Raji (cell line): ENCODE measurements around the gene MTOR.
A peak's percentile ranks its signal among the peaks of the same experiment; 100 is the strongest.

Source experiments
- POLR2A ChIP-seq: IDR thresholded peaks from 2 replicates; pipeline ENCODE4 v1.6.1; 2011; ENCODE audit warnings: low read depth, low read length, control low read depth; ENCODE audit not compliant: insufficient read depth

The MTOR gene

DNA sequence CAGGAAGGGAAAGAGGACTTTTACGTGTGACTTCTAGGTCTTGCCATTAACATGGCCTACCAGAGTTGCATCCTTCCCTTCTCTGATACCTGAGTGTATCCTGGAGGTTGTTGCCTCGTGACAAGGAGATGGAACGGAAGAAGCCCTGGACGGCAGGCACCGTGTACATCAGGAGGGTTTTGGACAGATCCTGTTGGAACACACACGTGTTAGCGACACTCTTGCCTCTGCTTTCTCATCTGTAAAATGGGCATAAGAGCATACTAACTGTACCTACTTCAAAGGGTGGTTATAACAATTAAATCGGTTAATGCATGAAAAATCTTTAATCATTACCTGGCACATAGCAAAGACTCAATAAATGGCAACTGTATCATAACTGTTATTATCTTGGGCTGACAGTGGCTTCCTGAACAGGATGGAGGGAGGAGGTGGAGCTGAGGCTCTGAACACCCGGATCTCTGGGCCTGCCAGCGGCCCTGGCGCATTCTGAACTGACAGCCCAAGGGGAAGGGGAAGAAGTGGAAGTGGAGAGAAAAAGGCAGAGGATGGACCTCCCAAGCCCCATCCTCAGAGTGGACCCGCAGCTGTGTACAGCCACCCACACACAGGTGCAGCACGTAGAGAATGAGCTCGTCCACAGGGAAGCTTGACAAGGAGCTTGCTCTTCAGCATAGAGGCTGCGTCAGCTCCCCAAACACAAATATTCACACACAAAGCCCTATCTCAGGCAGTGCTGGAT, 132.5 kb downstream of the MTOR start:
- no peak for TF ChIP-seq POLR2A

DNA sequence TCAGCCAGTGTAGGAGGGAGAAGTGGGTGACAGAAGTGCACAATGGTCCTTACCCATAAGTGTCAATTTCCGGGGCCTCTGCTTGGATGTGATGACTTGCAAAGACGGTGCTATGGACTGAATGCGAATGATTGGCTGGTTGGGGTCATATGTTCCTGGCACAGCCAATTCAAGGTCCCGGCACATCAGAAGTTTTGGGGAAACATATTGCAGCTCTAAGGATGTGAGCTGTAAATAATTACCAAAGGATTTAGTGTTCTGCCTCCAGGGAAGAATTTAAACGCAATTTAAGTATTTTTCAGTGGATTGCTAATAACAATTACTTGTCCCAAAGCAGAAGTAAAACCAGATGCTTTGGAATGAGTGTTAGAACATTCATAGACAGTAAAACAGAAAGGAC, 135.8 kb downstream of the MTOR start:
- no peak for TF ChIP-seq POLR2A

DNA sequence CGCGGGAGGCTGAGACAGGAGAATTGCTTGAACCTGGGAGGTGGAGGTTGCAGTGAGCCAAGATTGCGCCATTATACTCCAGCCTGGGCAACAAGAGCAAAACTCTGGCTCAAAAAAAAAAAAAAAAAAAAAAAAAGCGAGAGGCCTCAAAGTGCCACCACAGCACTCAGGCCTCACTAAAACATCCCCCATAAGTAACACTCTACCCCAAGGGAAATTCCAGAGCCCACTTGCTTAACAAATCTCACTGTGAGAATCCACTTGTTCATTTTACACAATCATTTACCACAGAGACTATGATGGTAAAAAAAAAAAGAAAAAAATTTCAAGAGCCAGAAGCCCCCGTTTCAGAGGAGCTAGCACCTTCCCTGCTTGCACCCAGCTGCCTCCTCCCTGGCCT, 136.4 kb downstream of the MTOR start:
- TF ChIP-seq POLR2A, result no peak

DNA sequence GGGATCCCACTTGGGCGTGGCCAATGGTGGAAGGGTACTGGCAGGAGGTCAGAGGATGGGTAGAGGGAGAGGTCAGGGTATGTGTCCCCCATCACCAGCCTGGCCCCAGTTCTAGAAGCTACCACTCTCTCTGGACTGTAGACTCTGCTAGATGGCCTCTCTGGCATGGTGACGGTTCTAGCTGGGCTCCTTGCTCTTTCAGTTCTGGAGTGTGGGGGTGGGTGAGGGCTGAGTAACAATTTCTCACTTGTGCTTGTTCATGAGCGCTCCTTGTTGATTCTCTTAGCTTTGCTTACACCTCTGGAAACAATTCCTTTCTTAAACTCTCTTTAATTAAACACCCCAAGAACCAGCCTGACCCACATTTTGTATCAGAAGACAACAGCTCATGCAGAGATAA, 137.4 kb downstream of the MTOR start:
- no peak for TF ChIP-seq POLR2A

DNA sequence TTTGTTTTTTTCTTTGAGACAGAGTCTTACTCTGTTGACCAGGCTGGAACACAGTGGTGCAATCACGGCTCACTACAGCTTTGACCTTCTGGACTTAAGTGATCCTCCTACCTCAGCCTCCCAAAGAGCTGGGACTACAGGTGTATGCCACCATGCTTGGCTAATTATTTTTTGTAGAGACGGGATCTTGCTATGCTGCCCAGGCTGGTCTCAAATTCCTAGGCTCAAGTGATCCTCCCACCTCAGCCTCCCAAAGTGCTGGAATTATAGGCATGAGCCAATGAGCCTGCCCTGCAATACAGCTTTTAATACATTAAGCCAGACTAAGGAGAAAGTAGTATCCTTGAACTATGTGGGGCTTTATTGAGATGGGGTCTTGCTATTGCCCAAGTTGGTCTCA, 146.0 kb downstream of the MTOR start:
- no peak for TF ChIP-seq POLR2A

DNA sequence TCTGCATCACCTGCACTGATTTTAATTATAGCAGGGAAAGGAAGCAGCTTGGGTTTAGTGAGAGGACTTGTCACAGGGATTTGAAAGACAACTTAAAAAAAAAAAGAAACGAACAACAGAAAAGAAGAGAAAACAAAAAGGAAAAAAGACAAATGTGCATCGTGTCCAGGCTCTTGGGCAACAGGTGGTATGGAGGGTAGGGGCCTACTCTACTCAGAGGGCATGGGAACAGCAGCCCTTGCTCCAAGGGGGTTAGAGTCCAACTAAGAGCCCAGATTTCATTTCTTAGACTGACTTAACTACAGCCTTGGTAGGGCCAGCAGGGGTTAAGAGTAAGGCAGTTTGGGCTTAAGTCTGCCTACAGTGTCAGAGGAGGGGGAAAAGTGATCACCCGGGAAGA, 147.4 kb downstream of the MTOR start:
- TF ChIP-seq POLR2A, result no peak

DNA sequence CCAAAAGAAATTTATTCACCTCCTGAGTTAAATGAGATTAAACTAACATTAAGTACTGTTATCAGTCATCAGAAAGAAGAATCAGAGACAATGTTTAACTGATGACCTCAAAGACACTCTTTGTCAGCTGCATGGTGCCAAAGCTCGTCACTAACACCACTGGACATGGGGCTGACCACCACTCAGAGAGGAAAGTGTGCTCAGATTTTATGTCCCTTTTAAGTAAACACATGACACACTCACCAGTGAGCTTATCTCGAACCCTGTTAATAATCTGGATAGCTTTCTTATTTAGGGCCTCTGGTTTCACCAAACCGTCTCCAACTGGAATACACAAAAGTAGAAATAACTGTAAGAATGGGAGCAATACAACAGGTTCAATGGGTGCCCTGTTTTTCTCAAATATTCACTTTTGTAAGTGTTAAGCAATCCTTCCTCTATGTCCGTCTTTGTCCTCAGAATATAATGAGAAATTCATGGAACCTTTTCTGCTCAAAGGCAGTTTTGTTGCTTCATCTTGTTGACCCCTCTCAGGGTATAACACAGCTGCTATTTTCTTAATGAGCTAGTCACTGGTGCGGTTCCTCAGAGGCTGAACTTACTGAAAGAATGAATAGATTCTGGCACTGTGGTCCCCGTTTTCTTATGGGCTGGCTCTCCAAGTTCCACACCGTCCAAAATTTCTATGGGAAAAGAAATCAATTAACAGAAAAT, 153.1 kb downstream of the MTOR start:
- no peak for TF ChIP-seq POLR2A

DNA sequence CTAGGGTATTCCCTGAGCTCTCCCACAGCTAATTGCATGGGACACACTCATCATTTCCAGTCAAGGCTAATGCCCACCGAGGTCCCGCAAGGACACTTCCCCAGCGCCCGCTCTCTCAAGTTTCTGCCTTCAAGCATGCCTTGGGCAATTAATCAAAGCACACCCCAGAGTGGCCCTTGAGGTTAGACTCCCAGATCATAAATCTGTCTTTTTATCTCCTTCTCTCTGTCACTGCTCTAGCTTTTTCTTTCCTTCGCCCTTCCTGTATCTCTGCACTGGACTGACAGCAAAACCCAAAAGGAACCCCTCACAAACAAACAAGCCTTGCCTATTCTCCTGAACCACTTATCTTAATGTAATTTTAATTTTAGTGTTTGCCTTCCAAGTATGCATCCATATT, 154.8 kb downstream of the MTOR start:
- no peak for TF ChIP-seq POLR2A

DNA sequence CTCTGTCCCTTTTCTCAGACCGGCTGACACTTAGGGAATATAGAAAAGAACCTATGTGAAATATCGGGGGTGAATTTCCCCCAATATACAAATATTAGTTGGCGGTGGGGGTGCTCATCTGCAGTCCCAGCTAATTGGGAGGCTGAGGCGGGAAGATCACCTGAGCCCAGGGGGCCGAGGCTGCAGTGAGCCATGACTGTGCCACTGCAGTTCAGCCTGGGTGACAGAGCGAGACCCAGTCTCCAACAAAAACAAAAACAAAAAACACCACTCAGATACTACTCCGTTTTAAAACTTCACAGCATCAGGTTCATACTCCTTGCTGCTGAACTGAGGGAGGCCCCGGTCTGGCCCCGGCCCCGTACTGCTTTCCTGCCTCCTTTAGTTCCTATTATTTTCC, 156.8 kb downstream of the MTOR start:
- TF ChIP-seq POLR2A, result no peak

DNA sequence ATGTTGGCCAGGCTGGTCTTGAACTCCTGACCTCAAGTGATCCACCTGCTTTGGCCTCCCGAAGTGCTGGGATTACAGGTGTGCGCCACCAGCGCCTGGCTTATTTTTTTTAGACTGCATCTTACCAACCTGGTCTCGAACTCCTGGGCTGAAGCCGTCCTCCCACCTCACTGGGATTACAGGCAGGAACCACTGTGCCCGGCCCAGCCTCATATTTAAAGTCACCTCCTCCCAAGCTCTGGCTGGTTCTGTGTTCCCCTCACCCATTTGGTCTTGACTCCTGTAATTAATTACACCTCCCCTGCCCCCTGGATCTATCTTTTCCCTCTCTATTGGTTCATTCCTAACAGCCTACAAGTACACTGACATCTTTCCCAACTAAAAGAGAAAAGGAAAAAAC, 161.0 kb downstream of the MTOR start:
- no peak for TF ChIP-seq POLR2A

DNA sequence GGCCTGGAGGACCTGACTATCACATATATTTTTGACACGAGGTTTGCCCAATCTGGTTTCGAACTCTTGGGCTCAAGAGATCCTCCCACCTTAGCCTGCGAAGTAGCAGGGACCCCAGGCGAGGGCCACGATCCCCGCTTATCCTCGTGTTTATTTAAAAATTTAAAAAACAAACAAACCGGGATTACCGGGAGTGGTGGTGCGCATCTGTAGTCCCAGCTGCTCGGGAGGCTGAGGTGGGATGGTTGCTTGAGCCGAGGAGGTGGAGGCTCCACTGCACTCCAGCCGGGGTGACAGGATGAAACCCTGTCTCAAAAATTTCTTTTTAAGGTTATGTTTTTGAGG, 162.2 kb downstream of the MTOR start:
- TF ChIP-seq POLR2A, result no peak

DNA sequence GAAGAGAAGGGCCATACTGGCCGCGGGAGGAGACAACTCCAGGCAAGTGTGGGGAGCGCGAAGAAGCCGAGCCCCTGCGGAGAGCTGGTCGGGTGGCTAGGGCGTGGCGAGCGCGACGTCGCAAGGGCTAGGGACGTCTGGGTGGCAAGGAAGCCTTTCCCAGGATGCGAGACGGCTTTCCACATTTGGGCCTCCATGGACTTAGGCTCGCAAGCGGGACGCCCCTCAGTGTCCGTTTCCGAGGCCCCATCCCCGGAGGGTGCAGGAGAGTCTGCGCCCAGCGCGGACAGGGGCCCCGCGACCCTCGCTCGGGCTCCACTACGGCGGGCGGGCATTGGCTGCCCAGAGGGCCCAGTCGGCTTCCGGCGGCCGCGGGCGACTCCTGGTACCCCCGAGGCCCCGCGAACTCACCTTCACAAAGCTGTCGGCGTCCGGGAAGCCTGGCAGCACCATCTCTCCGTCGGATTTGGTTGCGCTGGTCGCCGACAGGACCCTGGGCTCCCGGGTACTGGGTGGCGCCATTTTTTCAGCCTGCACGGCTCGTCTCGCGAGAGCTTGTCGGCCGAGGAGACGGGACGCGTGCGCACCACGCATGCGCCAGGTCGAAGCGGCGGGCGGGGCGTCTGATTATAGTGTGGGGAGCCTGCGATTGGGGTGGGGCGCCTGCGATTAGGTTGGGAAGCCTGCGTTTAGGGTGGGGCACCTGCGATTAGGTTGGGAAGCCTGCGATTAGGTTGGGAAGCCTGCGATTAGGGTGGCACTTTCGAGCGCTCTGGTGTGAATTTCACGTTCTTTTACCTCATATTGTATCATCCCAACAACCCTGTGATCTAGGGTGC, 162.8 kb downstream of the MTOR start, which contains the start of gene EXOSC10:
TSS of gene EXOSC10 (minus strand) at position 560 of the 839 bp plus-strand sequence. CDS start at position 522, 38 bp downstream.
- peak; percentile 86 for TF ChIP-seq POLR2A

DNA sequence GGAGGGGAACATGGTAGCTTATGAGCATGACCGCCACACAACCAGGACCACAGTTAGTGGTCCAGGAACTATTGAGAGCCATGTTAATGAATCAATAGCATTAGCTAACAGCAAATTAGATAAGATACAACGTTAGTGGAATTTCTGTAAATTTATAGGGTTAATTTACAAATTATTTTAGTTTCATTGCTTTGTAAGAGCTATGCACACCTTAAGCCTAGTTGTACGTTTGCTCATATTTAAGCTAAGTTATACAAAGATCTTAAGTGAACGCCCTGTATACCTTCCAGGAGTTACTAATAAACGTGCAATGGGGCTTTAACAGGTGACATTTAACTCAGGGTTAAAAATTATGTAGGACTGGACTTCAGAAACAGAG, 163.4 kb downstream of the MTOR start:
- no peak for TF ChIP-seq POLR2A

DNA sequence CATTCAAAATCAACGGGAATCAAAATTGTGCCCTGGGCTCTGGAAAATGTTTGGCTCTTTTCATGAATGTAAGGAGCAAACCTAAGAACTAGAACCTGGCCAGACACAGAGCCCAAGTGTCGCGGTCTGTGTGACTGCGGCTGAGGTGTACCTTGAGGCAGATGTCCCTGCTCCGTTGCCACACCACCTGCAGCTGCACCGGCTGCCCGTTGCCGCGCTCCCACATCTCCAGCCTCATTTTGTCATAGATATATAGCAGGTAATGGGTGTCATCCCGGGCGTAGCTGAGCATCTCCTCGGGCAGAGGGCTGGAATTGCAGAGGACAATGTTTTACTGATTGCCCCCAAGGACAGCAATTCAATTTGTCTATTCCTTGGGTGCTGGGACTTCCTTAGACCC, 181.4 kb downstream of the MTOR start:
- TF ChIP-seq POLR2A, result no peak

DNA sequence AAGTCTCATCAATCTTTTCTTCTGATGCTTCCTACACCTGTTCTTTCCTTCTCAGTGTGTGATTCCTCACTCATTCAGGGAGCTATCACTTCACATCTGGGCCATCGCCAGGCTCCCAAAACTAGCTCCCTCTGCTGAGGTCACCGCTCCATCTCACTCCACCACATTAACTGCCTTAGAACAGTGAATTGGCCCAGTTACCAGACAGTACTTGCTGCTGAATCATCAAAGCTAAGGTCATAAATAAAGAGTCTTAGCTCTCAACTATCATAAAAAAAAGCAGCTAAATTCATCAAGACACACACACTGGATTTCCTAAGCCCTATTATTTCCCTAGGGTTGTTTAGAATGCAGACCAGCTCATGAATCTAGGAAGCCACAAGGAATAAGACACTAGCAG, 183.7 kb downstream of the MTOR start:
- TF ChIP-seq POLR2A, result no peak

DNA sequence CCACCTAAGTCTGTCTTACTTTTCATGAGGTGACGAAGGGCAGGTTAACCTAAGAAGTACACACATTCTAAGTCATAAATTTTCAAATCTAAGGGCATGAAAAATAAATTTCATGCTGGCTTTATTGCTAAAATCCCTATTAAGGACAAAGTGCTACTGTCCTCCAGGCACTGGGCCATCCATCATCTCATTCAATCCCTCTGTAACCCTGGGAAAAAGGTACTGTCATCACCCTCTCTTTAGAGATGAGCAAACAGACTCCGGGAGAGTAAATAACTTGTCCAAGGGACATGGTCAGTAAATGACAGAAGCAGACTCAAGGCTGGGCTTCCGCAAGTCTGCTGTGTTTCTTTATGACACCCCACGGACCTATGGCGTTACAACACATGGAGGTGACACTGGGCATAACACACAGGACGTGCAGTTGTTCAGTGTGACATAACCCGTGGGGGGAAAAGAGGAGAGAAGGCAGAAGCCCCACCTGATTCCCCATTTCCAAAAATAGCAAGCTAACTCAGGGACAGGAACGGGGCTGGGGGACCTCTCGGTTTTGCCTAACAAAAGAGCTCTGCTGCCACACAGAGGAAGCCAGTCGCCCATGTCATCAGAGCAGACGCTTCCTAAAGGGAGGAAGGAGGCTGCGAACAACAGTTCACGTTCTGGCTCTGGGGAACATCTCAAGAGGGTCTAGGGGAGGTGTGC, 190.0 kb downstream of the MTOR start:
- TF ChIP-seq POLR2A, result no peak
